HepG2 (cell line): Measurements from ENCODE around the gene NEMP2. TPM values are rescaled to one million over a fixed set of nuclear protein-coding genes. Genes with fewer than 3 reads are reported as not detected.

Experiments used
- ARID3A ChIP-seq: IDR thresholded peaks from 2 replicates; pipeline ENCODE4 v1.6.1; 2012; ENCODE audit warnings: low read depth, low read length, improper control_type of control experiment
- BCLAF1 ChIP-seq: fragments of 450-650 bp; IDR thresholded peaks from 2 replicates; pipeline ENCODE4 v1.6.1; 2017; ENCODE audit warnings: mild to moderate bottlenecking
- CCDC6 ChIP-seq: sonication (generic); formaldehyde crosslinking; IDR thresholded peaks from 2 replicates; pipeline ENCODE4 v1.8.1; 2022; ENCODE audit warnings: mild to moderate bottlenecking, missing genetic modification reagents, moderate library complexity
- DNMT3B ChIP-seq: conservative IDR thresholded peaks from 2 replicates; pipeline ENCODE4 v1.6.1; 2016; ENCODE audit warnings: missing biosample characterization, control low read depth
- ETV5 ChIP-seq: IDR thresholded peaks from 2 replicates; pipeline ENCODE4 v1.6.1; 2018; ENCODE audit warnings: missing biosample characterization, missing genetic modification reagents, inconsistent platforms, borderline replicate concordance
- HNRNPLL ChIP-seq: fragments of 200-400 bp; formaldehyde crosslinking; IDR thresholded peaks from 2 replicates; pipeline ENCODE4 v1.6.1; 2017; ENCODE audit warnings: mild to moderate bottlenecking, low read depth, low read length; ENCODE audit not compliant: poor library complexity, severe bottlenecking
- MTF1 ChIP-seq: sonication (generic); formaldehyde crosslinking; IDR thresholded peaks from 2 replicates; pipeline ENCODE4 v1.5.0; 2020; ENCODE audit warnings: missing genetic modification reagents
- MYC ChIP-seq: sonication (generic); formaldehyde crosslinking; IDR thresholded peaks from 2 replicates; pipeline ENCODE4 v1.9.0; 2021; ENCODE audit warnings: missing genetic modification reagents, borderline replicate concordance
- PTBP1 ChIP-seq: fragments of 200-400 bp; formaldehyde crosslinking; IDR thresholded peaks from 2 replicates; pipeline ENCODE4 v1.6.1; 2018; ENCODE audit warnings: low read length, low read depth; ENCODE audit not compliant: poor library complexity, severe bottlenecking
- RAD51 ChIP-seq: fragments of 450-650 bp; IDR thresholded peaks from 2 replicates; pipeline ENCODE4 v1.6.1; 2016; ENCODE audit warnings: borderline replicate concordance
- SMYD3 ChIP-seq: sonication (generic); formaldehyde crosslinking; IDR thresholded peaks from 2 replicates; pipeline ENCODE4 v1.8.1; 2023; ENCODE audit warnings: mild to moderate bottlenecking, missing genetic modification reagents
- TBX2 ChIP-seq: sonication (generic); formaldehyde crosslinking; IDR thresholded peaks from 2 replicates; pipeline ENCODE4 v1.5.0; 2020; ENCODE audit warnings: missing genetic modification reagents, mild to moderate bottlenecking, borderline replicate concordance
- TFE3 ChIP-seq: IDR thresholded peaks from 2 replicates; pipeline ENCODE4 v1.6.1; 2016
- TGIF2 ChIP-seq: IDR thresholded peaks from 2 replicates; pipeline ENCODE4 v1.6.1; 2016; ENCODE audit warnings: control low read depth, missing compliant biosample characterization
- ZMYM3 ChIP-seq: sonication (generic); formaldehyde crosslinking; IDR thresholded peaks from 2 replicates; pipeline ENCODE4 v1.5.1; 2020; ENCODE audit warnings: mild to moderate bottlenecking, missing genetic modification reagents
- ZNF451 ChIP-seq: sonication (generic); formaldehyde crosslinking; IDR thresholded peaks from 2 replicates; pipeline ENCODE4 v1.5.0; 2020; ENCODE audit warnings: mild to moderate bottlenecking, missing genetic modification reagents
- ZNF512B ChIP-seq: sonication (generic); formaldehyde crosslinking; IDR thresholded peaks from 2 replicates; pipeline ENCODE4 v1.5.1; 2020; ENCODE audit warnings: missing genetic modification reagents, mild to moderate bottlenecking, borderline replicate concordance
- ZNF543 ChIP-seq: sonication (generic); formaldehyde crosslinking; IDR thresholded peaks from 2 replicates; pipeline ENCODE4 v1.4.0; 2020; ENCODE audit warnings: mild to moderate bottlenecking, missing genetic modification reagents
- ZNF672 ChIP-seq: sonication (generic); formaldehyde crosslinking; IDR thresholded peaks from 2 replicates; pipeline ENCODE4 v1.8.1; 2022; ENCODE audit warnings: missing genetic modification reagents
- ZNF713 ChIP-seq: sonication (generic); formaldehyde crosslinking; IDR thresholded peaks from 2 replicates; pipeline ENCODE4 v1.4.0; 2020; ENCODE audit warnings: mild to moderate bottlenecking, missing genetic modification reagents
- ZSCAN29 ChIP-seq: sonication (generic); formaldehyde crosslinking; conservative IDR thresholded peaks from 2 replicates; pipeline ENCODE4 v1.4.0; 2020; ENCODE audit warnings: mild to moderate bottlenecking, missing genetic modification reagents
- ZSCAN31 ChIP-seq: sonication (generic); formaldehyde crosslinking; IDR thresholded peaks from 2 replicates; pipeline ENCODE4 v1.5.0; 2020; ENCODE audit warnings: low read depth, mild to moderate bottlenecking, missing genetic modification reagents
- polyA plus RNA-seq, 8 experiments: library from polyadenylated mRNA; depleted of rRNA in 3 of 8; stranded (reverse) in 7 of 8; unstranded in 1 of 8; fragments of >200 nt; fragmentation: Illumina TruSeq in 4 of 8; extraction: Trizol in 4 of 8; gene quantifications; 2 replicates each; pipeline versions ENCODE4 v1.2.1 to v1.2.3, GENCODE V29; 2011 to 2016; ENCODE audit warnings: low read depth in 4 of 8, missing spikeins in 1 of 8, mixed read lengths in 1 of 8; ENCODE audit not compliant: insufficient read depth in 1 of 8
- total RNA-seq, 5 experiments: library from RNA; depleted of rRNA; stranded (reverse); fragments of >200 nt; fragmentation: Illumina TruSeq; extraction: Trizol; gene quantifications; 2 replicates each; pipeline ENCODE4 v1.2.3, GENCODE V29; 2016; ENCODE audit warnings: low read depth in 1 of 5

NEMP2 gene
- total and polyA plus RNA-seq, 2 of the 13 experiments (the other 11 are each of a cell fraction or from before 2014, with no cell fraction given): 2.4 to 9.8 TPM

GRCh38 chr2:190534310-190535120 lies at the start of gene NEMP2 (continued):
- peak; percentile 93 for TF ChIP-seq ZNF672
- TF ChIP-seq CCDC6: peak; percentile 99
- peak; percentile 97 for TF ChIP-seq ZSCAN29
- no peak for TF ChIP-seq ARID3A
- no peak for TF ChIP-seq PTBP1
- TF ChIP-seq TBX2: peak; percentile 92
- TF ChIP-seq ZMYM3: no peak
- peak; percentile 89 for TF ChIP-seq ZNF713 (CRISPR knock-in tag)
- peak; percentile 94 for TF ChIP-seq MYC (CRISPR knock-in tag)
- TF ChIP-seq TFE3 (CRISPR knock-in tag): peak; percentile 65
- no peak for TF ChIP-seq RAD51
- TF ChIP-seq SMYD3 (CRISPR knock-in tag): no peak
- peak; percentile 98 for TF ChIP-seq ZNF543 (CRISPR knock-in tag)
- TF ChIP-seq MTF1: peak; percentile 11; the same call in 1 of the 2 replicates
- TF ChIP-seq BCLAF1: no peak
- TF ChIP-seq ZNF512B (CRISPR knock-in tag): no peak
- TF ChIP-seq ZSCAN31 (CRISPR knock-in tag): peak; percentile 99
- peak; percentile 98 for TF ChIP-seq ZNF451
- no peak for TF ChIP-seq TGIF2 (CRISPR knock-in tag)
- no peak; the same call in 1 of the 2 replicates for TF ChIP-seq DNMT3B
- peak; percentile 96 for TF ChIP-seq ETV5
- TF ChIP-seq HNRNPLL: peak; percentile 92
